ENCODE measurements around the gene DNAJB12.
A peak's percentile ranks its signal among the peaks of the same experiment; 100 is the strongest.
"Not testable (repeated sequence)": the region's sequence is repeated elsewhere in the genome, so short reads cannot be mapped to it uniquely, and the experiment has no call there.

DNAJB12 gene

DNA sequence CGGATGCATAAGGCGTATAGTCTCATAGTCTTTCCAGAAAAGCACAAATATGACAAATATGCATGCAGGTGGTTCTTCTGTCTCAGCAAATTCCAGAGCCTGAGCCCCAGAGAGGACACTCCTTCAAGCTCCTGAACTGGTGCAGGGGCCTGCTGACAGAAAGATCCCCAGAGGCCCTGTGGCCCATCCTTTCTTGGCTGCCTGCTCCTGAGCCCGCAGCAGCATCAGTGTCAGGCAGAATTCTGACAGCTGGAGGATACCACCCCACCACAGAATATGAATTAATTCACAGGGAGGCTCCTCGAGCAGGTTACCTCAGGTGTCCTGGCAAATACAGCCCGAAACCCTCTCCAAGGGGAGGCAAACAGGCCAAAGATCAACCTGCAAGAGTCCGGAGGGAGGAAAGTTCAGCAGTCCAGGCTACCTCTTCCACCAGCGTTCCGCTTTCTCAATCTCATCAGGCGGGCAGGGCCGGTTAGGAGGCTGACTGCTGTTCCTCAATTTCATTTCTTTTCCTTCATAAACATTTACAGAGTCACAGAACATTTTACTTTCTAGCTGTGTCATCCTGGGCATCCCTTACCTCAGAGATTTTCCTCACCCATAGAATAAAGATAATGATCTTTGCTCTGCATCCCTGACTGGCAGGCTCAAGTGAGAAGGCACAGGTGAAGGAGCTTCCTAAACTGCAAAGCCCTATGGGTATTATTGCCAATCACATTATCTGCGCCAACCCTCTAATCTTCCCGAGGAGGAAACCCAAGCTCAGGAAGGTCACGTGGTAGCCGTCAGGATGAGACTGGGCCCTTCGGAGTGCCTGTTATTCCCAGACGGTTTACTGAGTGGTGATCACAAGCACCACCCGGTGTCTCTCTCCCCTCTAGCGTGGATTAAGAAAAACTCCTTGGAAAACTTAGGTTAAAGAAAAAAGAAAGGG is 1.4 kb downstream of the DNAJB12 start:
- no peak for DNase-seq

DNA sequence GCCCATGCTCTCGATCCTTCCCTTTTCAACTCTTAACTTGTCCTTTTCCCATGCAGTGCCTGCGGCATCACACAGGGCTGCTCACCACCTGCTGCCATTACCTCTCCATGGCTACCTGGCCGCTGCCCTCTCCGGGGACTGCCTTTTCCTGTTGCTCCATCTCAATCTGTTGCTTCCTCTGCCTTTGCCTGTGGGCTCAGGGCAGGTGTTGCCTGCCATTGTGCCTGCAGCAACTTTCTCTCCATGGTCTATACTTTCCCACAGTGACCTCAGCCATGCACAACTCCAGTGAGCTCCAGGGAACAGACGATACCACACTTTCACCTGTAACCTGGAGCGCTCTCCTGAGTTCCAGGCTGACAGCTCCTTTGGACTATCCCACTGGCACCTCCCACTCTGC is 3.2 kb downstream of the DNAJB12 start:
- no peak for DNase-seq

- DNase-seq: no peak
These were observed 5.3 kb downstream of the DNAJB12 start for GRCh38 chr10:72349438-72349837.

- DNase-seq: no peak
These were observed 6.4 kb downstream of the DNAJB12 start for GRCh38 chr10:72348282-72348681.

DNA sequence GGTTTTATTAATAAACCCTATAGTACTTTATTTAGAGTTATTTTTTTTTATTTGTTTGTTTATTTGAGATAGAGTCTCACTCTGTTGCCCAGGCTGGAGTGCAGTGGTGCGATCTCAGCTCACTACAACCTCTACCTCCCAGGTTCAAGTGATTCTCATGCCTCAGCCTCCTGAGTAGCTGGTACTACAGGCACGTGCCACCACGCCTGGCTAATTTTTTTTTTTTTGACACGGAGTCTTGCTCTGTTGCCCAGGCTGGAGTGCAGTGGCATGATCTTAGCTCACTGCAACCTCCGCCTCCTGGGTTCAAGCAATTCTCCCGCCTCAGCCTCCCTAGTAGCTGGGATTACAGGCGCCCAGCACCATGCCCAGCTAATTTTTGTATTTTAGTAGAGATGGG is 8.6 kb downstream of the DNAJB12 start:
- not testable (repeated sequence) for DNase-seq

DNA sequence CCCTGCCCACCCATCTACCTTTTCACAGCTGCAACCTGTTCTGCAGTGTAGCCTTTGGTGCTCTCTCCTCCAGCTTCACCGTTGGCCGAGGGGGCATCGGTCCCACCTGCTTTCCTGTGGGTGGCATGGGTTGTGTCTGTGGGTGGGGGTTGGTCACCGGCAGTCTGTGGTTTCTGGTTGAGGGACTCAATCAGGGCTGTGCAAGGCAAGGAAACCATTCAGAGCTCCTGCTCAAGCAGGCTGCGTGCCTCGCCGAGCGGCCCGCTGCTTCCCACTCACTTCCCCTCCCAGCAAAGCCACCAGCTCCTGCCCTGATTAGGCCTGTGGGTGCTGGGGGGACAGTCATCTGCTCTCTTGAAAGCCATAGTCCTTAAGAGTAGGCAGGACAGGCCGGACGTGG is 9.8 kb downstream of the DNAJB12 start:
- DNase-seq: no peak

DNA sequence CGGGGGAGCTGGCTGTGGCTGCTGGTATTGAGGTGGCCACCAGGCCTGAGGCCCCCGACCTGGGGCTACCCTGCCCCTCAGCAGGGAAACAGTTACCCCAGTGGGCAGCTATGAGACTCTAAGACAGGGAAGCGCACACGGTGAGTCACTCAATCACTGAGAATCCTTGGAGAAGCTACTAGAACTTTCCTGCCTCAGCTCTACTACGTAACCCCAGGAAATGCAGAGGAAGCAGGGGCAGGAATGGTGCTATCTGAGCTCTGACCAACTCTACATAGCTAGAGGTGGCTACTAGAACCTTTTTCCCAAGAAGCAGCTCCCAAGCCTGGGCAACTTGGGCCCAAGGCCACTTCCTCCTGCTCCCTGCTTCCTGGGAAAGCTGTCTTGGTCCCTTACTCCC is 11.8 kb downstream of the DNAJB12 start:
- no peak for DNase-seq

- peak; percentile 67 to 82 for DNase-seq
These were observed 14.0 kb downstream of the DNAJB12 start for GRCh38 chr10:72340510-72341261.

DNA sequence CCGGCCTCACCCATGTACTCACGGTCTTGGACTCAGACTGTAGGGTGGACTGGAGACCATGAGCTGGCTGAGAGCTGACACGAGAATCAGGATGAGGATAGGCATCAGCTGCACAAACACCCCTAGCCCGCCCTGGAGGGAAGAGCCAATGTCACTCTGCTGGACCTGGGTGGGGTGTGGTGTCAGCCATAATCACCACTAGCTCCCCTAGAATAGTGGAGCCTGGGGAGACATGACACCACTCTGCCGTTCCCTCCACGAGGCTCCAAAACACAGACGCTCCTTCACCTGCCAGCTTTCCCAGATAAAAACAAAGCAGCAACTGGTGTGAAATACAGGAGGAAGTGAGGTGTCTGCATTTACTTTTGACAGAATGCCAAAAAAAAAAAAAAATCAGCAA is 16.5 kb downstream of the DNAJB12 start:
- DNase-seq: no peak

DNA sequence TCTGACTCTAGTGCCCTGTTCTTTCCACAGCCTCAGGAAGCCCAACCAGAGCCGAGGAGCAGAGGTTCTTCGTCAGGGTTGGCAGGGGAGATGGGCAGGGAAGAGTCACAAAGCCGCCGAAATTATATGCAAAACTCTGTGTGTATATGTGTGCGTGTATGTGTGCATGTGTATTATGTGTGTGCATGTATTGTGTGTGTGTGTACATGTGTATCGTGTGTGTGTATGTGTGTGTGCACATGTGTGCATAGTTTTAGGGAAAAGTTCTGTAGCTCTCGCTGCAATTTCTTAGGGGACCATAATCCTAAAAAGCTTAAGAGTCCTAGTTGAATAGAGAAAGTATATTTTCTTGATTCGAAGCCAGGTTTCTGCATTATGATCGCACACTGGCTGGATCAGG is 17.0 kb downstream of the DNAJB12 start:
- DNase-seq: no peak

GRCh38 chr10:72337039-72337629 is 17.6 kb downstream of the DNAJB12 start:
- peak; percentile 55 to 58 for DNase-seq

DNA sequence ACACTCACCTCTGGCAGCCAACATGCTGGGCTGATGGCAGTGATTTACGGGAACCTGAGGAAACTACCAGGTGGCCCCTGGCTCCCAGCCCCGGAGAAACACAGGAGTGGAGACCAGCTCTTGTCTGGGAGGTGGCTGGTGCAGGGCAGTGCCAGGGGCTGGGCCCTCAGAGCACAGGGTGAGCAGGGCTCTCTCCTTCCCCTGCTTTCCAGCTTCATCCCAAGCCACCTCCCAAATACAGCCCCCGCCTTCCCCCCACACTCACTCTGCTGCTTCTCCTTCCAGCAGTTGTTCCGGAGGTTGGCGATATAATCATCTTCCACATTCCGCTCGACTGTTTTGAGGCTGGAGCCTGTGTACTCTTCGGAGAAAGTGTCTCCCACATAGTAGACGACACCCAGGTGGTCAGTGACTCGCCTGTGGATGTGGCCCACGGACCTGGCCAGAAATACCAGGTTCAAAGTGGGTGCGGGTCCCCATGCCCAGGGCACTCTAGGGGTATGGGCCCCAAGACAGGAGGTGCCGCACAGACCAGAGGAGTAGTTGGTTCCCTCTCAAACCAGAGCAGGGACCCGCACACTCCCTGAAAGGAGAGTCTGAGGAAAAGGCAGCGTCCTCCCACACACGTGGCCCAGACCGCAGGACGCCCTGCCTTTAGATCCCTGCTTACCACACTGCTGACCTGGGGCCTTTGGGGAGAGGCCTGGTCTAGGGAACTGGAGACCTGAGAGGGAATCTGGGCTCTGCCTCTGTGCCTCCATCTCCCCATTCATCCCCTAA is 18.3 kb downstream of the DNAJB12 start:
- DNase-seq: no peak

- no peak for DNase-seq
These were observed 19.1 kb downstream of the DNAJB12 start for GRCh38 chr10:72335394-72336258.

DNA sequence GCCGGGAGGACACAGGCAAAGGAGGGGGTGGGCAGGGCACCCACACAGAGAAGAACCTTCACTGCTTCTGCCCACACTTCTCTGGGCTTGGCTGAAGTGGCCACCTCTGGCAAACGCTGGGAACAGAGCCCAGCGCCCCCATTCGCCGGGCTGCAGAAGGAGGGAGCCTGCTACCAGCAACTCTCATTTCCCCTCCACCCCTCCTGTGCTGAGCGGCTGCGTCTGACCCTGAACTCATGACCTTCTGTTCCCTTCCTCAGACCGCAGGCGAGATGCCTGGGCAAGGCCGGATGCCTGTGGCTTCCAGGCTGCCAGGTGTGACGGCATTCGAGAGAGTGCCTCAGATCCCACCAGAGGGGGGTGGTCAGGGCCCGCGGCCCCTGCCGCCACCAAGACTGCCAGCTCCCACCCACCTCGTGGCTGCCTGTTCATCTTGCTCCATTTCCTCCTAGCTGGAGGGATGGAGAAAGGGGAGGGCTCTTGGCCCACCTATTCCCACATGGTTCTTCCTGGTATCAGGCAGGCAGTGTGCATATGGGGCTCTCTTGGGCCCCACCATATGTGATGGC is 19.8 kb downstream of the DNAJB12 start:
- no peak for DNase-seq

- no peak for DNase-seq
These were observed 20.4 kb downstream of the DNAJB12 start for GRCh38 chr10:72334196-72334824.

DNA sequence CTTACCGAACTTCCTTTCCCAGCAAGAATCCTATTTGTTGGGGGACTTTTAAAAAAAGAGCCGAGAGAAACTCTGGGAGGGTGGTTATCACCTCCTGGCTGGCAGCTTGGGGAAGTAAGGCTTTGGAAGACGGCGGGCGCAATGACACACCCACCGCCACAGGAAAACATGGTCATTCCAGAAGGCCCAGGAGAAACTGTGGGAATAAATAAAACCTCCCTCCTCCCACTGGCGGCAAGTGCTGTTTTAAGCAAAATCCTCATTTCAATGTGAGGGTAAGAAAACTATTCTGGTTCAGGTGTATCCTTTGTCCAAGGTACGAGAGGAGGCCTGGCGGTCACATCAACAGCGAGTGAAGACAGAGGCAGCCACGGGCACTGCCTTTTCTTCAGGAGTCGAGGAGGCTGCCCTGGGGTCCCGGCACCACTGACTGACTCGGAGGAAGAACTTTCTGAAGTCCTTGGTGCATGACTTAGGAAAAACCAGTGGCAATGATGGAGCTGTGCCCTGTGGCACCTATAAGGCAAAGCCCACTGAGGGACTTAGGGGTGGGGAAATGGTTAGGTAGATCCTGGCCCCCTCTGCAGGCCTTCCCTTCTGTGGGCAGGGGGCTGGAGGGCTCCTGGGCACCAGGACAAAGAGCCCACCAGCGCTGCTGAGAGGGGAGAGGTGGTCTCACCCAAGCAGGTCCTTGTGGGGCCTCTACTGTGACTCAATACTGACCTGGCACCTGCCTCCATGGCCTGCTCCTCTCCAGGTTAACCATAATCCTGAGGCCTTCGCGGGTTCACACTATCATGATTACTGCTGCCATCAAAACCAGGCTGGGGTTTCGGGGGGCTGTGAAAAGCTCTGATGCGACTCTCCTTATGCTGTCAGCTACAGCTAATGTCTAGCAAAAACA is 21.4 kb downstream of the DNAJB12 start:
- no peak for DNase-seq

DNA sequence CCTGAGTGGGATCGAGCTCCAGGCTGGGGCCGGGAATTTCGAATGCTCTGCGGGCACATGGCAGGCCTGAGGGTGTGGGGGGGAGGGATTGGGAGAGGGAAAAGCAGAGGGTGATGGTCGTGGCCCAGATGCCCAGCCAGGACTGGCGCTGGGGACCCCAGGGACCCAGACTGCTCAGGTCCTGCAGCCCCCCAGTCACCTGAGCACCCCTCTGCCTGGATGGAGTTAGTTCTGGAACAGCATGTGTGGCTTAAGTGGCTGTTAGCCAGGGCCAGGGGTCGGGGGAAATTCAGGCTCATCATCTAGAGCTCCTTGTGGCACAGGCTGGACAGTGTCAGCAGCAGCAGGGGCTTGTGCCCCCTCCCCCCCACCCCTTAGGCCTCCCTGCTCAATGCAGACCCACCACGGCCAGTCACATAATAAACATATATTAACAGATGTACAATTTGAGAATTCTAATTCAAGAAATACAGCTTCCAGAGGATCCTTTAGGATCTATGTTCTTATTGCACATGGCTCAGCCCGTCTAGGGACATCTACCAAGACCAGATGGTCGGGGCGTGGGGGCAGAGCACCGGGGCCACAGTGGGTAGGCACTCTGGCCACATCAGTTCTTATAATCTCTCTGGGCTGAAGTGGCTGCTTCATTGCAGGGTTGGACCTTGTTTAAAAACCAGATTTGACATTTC is 22.2 kb downstream of the DNAJB12 start:
- DNase-seq: no peak

DNA sequence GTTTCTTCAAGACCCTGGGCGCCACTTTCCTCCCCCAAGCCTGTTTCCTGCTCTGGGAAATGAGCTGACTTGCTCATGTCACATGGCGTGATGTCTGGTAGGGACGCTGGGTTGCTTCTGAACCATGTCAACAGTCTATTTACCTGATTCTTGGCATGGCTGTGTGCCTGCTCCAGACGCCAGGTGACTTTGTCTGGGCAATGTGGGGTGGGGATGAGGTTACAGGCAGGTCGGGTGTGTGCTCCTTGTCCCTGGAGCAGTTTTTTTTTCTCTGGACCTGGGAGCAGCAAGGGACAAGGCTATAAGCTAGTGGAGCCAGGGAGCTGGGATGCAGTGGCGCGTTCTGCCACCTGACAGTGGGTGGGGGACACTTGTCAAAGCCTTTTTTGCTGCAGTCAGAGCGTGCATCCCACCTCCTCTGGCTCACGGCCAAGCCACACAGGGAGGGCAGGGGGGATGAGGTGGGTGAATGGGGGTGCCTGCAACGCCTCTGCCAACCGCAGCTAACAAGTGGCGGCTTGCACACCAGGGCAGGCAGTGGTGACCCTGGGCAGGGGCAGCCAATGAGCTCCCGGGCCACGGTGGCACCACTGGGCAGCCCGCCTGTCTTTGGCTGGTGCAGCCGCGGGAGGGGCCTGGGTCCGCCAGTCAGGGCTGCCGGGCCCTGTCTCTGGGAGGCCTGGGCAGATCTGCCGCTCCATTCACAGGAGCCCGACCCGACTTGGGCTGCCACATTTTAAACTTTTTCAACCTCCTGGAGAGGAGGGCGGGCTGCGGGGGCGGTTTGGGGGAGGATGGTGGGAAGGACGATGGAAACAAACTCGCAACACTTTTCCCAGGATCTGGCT is 22.9 kb downstream of the DNAJB12 start:
- DNase-seq: peak; percentile 90 to 91
